Testis (tissue), 2 donors: ENCODE results near the gene SYT13.

Source experiments
- CTCF ChIP-seq, 3 experiments: fragments of 450-650 bp in 2 of 3; fragments of 200-600 bp in 1 of 3; sonication (generic) in 1 of 3; IDR thresholded peaks; one replicate each; pipeline ENCODE4 v1.5.1; 2016 to 2019; ENCODE audit warnings: antibody characterized with exemption in 3 of 3, mild to moderate bottlenecking in 2 of 3, moderate library complexity in 1 of 3
- POLR2A ChIP-seq: fragments of 450-650 bp; IDR thresholded peaks from one replicate; pipeline ENCODE4 v1.6.1; 2017; ENCODE audit warnings: antibody characterized with exemption, mild to moderate bottlenecking, moderate library complexity

- TF ChIP-seq POLR2A: no peak
- TF ChIP-seq CTCF (IDR thresholded peaks at IDR 0.05): no peak
Measured at GRCh38 chr11:45300715-45301114, 14.6 kb upstream of the SYT13 start.
